H9 (cell line): Measurements from ENCODE around the gene PRKAR2B. TPM values are rescaled to one million over a fixed set of nuclear protein-coding genes. Genes with fewer than 3 reads are reported as not detected.

Source experiments
- DNase-seq: peaks from one replicate; pipeline ENCODE4 v3.0.0-alpha.2; 2017
- H2AFZ ChIP-seq: one replicate; pipeline ENCODE4 v1.6.1; 2013; ENCODE audit warnings: mild to moderate bottlenecking, low read length, control low read depth, moderate library complexity
- H2AK5ac ChIP-seq: 2 replicates; pipeline ENCODE4 v1.6.1; 2013; ENCODE audit warnings: low read length, control low read depth, mixed read lengths; ENCODE audit not compliant: insufficient read length
- H2BK120ac ChIP-seq: one replicate; pipeline ENCODE4 v1.6.1; 2013; ENCODE audit warnings: low read depth, mild to moderate bottlenecking, low read length, control low read depth, inconsistent platforms; ENCODE audit not compliant: poor library complexity, severe bottlenecking
- H2BK12ac ChIP-seq: 2 replicates; pipeline ENCODE4 v1.6.1; 2013; ENCODE audit warnings: low read length, control low read depth, mixed read lengths, low read depth; ENCODE audit not compliant: insufficient read length
- H2BK15ac ChIP-seq: 2 replicates; pipeline ENCODE4 v1.6.1; 2013; ENCODE audit warnings: low read depth, low read length, control low read depth
- H2BK20ac ChIP-seq: one replicate; pipeline ENCODE4 v1.6.1; 2013; ENCODE audit warnings: low read depth, mild to moderate bottlenecking, low read length, control low read depth, inconsistent platforms; ENCODE audit not compliant: poor library complexity, severe bottlenecking
- H2BK5ac ChIP-seq: 2 replicates; pipeline ENCODE4 v1.6.1; 2013; ENCODE audit warnings: low read length, control low read depth, mixed read lengths; ENCODE audit not compliant: insufficient read length
- H3K14ac ChIP-seq: 2 replicates; pipeline ENCODE4 v1.6.1; 2013; ENCODE audit warnings: low read length, control low read depth; ENCODE audit not compliant: insufficient read depth
- H3K18ac ChIP-seq: 2 replicates; pipeline ENCODE4 v1.6.1; 2013; ENCODE audit warnings: low read depth, mild to moderate bottlenecking, mixed read lengths, low read length, control low read depth; ENCODE audit not compliant: insufficient read length
- H3K23ac ChIP-seq: 2 replicates; pipeline ENCODE4 v1.6.1; 2013; ENCODE audit warnings: low read length, control low read depth, mixed read lengths, low read depth; ENCODE audit not compliant: insufficient read length
- H3K23me2 ChIP-seq: 2 replicates; pipeline ENCODE4 v1.6.1; 2013; ENCODE audit warnings: low read depth, mild to moderate bottlenecking, mixed read lengths, low read length, control low read depth; ENCODE audit not compliant: insufficient read length, poor library complexity, severe bottlenecking
- H3K27ac ChIP-seq: 2 replicates; pipeline ENCODE4 v1.5.1; 2013; ENCODE audit warnings: low read length, control low read depth, mixed read lengths, low read depth; ENCODE audit not compliant: insufficient read length
- H3K27me3 ChIP-seq: 2 replicates; pipeline ENCODE4 v1.6.1; 2013; ENCODE audit warnings: low read length, control low read depth, inconsistent platforms; ENCODE audit not compliant: insufficient read depth
- H3K4ac ChIP-seq: 2 replicates; pipeline ENCODE4 v1.6.1; 2013; ENCODE audit warnings: low read depth, mild to moderate bottlenecking, control low read depth, inconsistent platforms, low read length, moderate library complexity
- H3K4me1 ChIP-seq: 2 replicates; pipeline ENCODE4 v1.6.1; 2013; ENCODE audit warnings: low read length, control low read depth, inconsistent platforms; ENCODE audit not compliant: insufficient read depth
- H3K4me2 ChIP-seq: 2 replicates; pipeline ENCODE4 v1.6.1; 2013; ENCODE audit warnings: low read length, control low read depth, mixed read lengths; ENCODE audit not compliant: insufficient read length, insufficient read depth
- H3K56ac ChIP-seq: 2 replicates; pipeline ENCODE4 v1.6.1; 2013; ENCODE audit warnings: low read depth, mild to moderate bottlenecking, mixed read lengths, low read length, control low read depth; ENCODE audit not compliant: insufficient read length
- H3K79me1 ChIP-seq: 2 replicates; pipeline ENCODE4 v1.6.1; 2013; ENCODE audit warnings: low read depth, mild to moderate bottlenecking, moderate library complexity, low read length, control low read depth, inconsistent platforms; ENCODE audit not compliant: insufficient read depth, poor library complexity, severe bottlenecking
- H3K79me2 ChIP-seq: 2 replicates; pipeline ENCODE4 v1.6.1; 2013; ENCODE audit warnings: low read length, control low read depth, inconsistent platforms; ENCODE audit not compliant: insufficient read depth
- H3K9ac ChIP-seq: 2 replicates; pipeline ENCODE4 v1.6.1; 2013; ENCODE audit warnings: low read length, control low read depth, mixed read lengths; ENCODE audit not compliant: insufficient read length; ENCODE audit errors: extremely low read depth
- H3K9me3 ChIP-seq: one replicate; pipeline ENCODE4 v1.6.1; 2013; ENCODE audit warnings: low read depth, low read length, inconsistent platforms; ENCODE audit not compliant: control insufficient read depth
- H3T11ph ChIP-seq: one replicate; pipeline ENCODE4 v1.6.1; 2013; ENCODE audit warnings: mild to moderate bottlenecking, low read length, control low read depth, inconsistent platforms
- H4K20me1 ChIP-seq: one replicate; pipeline ENCODE4 v1.6.1; 2013; ENCODE audit not compliant: control insufficient read depth, insufficient read length, insufficient read depth
- H4K5ac ChIP-seq: 2 replicates; pipeline ENCODE4 v1.6.1; 2013; ENCODE audit warnings: low read depth, mild to moderate bottlenecking, mixed read lengths, low read length, control low read depth; ENCODE audit not compliant: insufficient read length
- H4K8ac ChIP-seq: replicated peaks from 2 replicates; pipeline ENCODE4 v1.6.1; 2013; ENCODE audit warnings: low read length, control low read depth, mixed read lengths, low read depth; ENCODE audit not compliant: insufficient read length
- H4K91ac ChIP-seq: 2 replicates; pipeline ENCODE4 v1.6.1; 2013; ENCODE audit warnings: low read depth, mild to moderate bottlenecking, moderate library complexity, mixed read lengths, low read length, control low read depth; ENCODE audit not compliant: insufficient read length
- H3K27ac Mint-ChIP-seq, 3 experiments: 2 replicates in 2 of 3; 3 replicates in 1 of 3; pipeline ENCODE4 v1.8.0; 2020 to 2021; ENCODE audit warnings: mixed read lengths in 3 of 3, mild to moderate bottlenecking in 1 of 3, moderate library complexity in 1 of 3
- H3K27me3 Mint-ChIP-seq: 2 replicates; pipeline ENCODE4 v1.8.0; 2021; ENCODE audit warnings: low read depth, mild to moderate bottlenecking, moderate library complexity, mixed read lengths
- H3K36me3 Mint-ChIP-seq, 3 experiments: 2 replicates in 2 of 3; 3 replicates in 1 of 3; pipeline ENCODE4 v1.8.0; 2020 to 2021; ENCODE audit warnings: low read depth in 3 of 3, mixed read lengths in 3 of 3; ENCODE audit not compliant: insufficient read depth in 1 of 3
- H3K4me1 Mint-ChIP-seq, 2 experiments: 2 replicates each; pipeline ENCODE4 v1.8.0; 2020; ENCODE audit warnings: mixed read lengths in 2 of 2
- H3K4me3 Mint-ChIP-seq, 2 experiments: 2 replicates in 1 of 2; 3 replicates in 1 of 2; pipeline ENCODE4 v1.8.0; 2020 to 2021; ENCODE audit warnings: mild to moderate bottlenecking in 2 of 2, mixed read lengths in 2 of 2, moderate library complexity in 1 of 2
- H3K9me3 Mint-ChIP-seq, 2 experiments: 2 replicates in 1 of 2; 3 replicates in 1 of 2; pipeline ENCODE4 v1.8.0; 2020; ENCODE audit warnings: mild to moderate bottlenecking in 2 of 2, mixed read lengths in 2 of 2, moderate library complexity in 1 of 2
- WGBS: extraction: QIAGEN DNeasy Blood & Tissue Kit; methylation state at CpG from one replicate; pipeline ENCODE4 v1.1.7; 2013; ENCODE audit warnings: missing lambda C conversion rate, low lambda C conversion rate, mixed read lengths; ENCODE audit not compliant: insufficient read length; ENCODE audit errors: extremely low coverage; 5-methylcytosine and 5-hydroxymethylcytosine counted together
- total RNA-seq: library from RNA; stranded (reverse); gene quantifications from 2 replicates; pipeline ENCODE4 v1.2.1, GENCODE V29; 2021
- TF ChIP-seq, protein P1 (sequence below): fragments of 200-600 bp; sonication (generic); conservative IDR thresholded peaks from 3 replicates; pipeline ENCODE4 v1.8.0; 2021; ENCODE audit warnings: antibody characterized with exemption, mild to moderate bottlenecking

Gene PRKAR2B
- total RNA-seq, 1 experiment from 2014 or later, result 16.6 TPM

DNA sequence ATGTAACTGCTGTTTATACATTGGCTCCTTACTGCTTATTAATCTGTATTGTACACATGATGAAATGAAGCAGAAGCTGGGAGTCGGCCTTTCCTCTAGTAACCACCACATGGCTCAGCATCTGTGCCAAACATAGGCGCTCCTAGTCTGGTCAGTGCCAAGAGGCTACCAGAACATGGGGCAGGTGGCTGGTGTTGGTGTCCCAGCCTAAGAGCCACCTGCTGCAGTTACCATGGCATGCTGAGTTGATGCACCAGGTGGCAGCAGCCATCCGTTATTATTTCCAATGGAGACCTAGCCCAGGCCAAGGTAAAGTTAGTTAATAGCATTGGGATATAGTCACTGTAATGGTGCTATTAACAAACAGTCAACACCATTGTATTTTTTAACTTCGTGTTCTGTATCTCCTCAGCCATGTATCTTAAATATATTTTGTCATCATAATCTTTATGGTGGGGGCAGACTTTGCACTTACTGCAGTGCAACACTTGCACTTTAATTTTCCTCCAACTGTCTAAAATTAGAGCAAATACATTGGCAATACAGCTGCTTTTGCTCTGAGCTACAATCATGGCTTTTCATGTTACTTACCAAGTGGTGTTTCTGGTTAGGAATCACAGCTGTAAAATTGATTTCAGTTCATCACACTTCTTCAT is 157.4 kb downstream of the PRKAR2B start:
- Histone ChIP-seq H4K8ac (no peak overlapping the region), H4K5ac (no peak overlapping the region), H2BK5ac (no peak overlapping the region), H2AK5ac (no peak overlapping the region), H3K4ac (no peak overlapping the region), H2BK15ac (no peak overlapping the region), H3K23me2 (no peaks in the 10 kb centered on the region), H3K9me3 (no peaks in the 10 kb centered on the region), H3K14ac (no peak overlapping the region), H2BK20ac (no peak overlapping the region), H3K23ac (no peak overlapping the region), H3K9ac (no peak overlapping the region), H3K27ac (no peak overlapping the region), H2BK120ac (no peak overlapping the region), H2AFZ (no peak overlapping the region), H4K20me1 (no peaks in the 10 kb centered on the region), H3K79me1 (no peaks in the 10 kb centered on the region), H3K79me2 (no peaks in the 10 kb centered on the region), H3K4me1 (no peaks in the 10 kb centered on the region), H2BK12ac (no peak overlapping the region), H3T11ph (no peak overlapping the region), H3K18ac (no peak overlapping the region), H3K56ac (no peak overlapping the region), H3K4me2 (no peak overlapping the region), H3K27me3 (no peaks in the 10 kb centered on the region), H4K91ac (no peak overlapping the region)
- TF ChIP-seq, protein P1, sequence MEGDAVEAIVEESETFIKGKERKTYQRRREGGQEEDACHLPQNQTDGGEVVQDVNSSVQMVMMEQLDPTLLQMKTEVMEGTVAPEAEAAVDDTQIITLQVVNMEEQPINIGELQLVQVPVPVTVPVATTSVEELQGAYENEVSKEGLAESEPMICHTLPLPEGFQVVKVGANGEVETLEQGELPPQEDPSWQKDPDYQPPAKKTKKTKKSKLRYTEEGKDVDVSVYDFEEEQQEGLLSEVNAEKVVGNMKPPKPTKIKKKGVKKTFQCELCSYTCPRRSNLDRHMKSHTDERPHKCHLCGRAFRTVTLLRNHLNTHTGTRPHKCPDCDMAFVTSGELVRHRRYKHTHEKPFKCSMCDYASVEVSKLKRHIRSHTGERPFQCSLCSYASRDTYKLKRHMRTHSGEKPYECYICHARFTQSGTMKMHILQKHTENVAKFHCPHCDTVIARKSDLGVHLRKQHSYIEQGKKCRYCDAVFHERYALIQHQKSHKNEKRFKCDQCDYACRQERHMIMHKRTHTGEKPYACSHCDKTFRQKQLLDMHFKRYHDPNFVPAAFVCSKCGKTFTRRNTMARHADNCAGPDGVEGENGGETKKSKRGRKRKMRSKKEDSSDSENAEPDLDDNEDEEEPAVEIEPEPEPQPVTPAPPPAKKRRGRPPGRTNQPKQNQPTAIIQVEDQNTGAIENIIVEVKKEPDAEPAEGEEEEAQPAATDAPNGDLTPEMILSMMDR, result peak; percentile 68
- H3K36me3 Mint-ChIP-seq, result peaks cover 3 to 42% (median 31%) of the 10 kb centered on the region in 3 experiments; a peak in 6 of 7 replicates
- no peaks in the 10 kb centered on the region for H3K27me3 Mint-ChIP-seq
- H3K9me3 Mint-ChIP-seq, result no peaks in the 10 kb centered on the region
- H3K4me3 Mint-ChIP-seq, result no peak overlapping the region
- DNase-seq, result peak; percentile 41
- no CpG with 5 or more reads among the region's 4 CpGs for WGBS
- no peaks in the 10 kb centered on the region for H3K4me1 Mint-ChIP-seq
- H3K27ac Mint-ChIP-seq, result no peak overlapping the region
